Mesendoderm (in vitro differentiated cells): ENCODE data around the gene FAF1.

Experiments used
- DNase-seq: peaks from one replicate; pipeline ENCODE4 v3.0.0; 2013
- H2AK5ac ChIP-seq: 2 replicates; pipeline ENCODE4 v1.6.1; 2013; ENCODE audit warnings: low read length, inconsistent platforms
- H2BK120ac ChIP-seq: 2 replicates; pipeline ENCODE4 v1.6.1; 2013; ENCODE audit warnings: low read depth, mild to moderate bottlenecking, low read length, moderate library complexity, mixed read lengths
- H2BK15ac ChIP-seq: replicated peaks from 2 replicates; pipeline ENCODE4 v1.6.1; 2013; ENCODE audit warnings: low read depth, mild to moderate bottlenecking, moderate library complexity
- H2BK5ac ChIP-seq: 2 replicates; pipeline ENCODE4 v1.6.1; 2013; ENCODE audit warnings: low read length, inconsistent platforms
- H3K18ac ChIP-seq: 2 replicates; pipeline ENCODE4 v1.6.1; 2013; ENCODE audit warnings: mild to moderate bottlenecking, low read length, mixed read lengths
- H3K23ac ChIP-seq: one replicate; pipeline ENCODE4 v1.6.1; 2013; ENCODE audit warnings: low read length
- H3K27ac ChIP-seq: 2 replicates; pipeline ENCODE4 v1.5.1; 2013; ENCODE audit warnings: low read depth, mild to moderate bottlenecking, inconsistent platforms, low read length, moderate library complexity
- H3K27me3 ChIP-seq: 2 replicates; pipeline ENCODE4 v1.6.1; 2013; ENCODE audit warnings: low read length, control low read depth, mild to moderate bottlenecking, inconsistent platforms; ENCODE audit not compliant: insufficient read depth, poor library complexity
- H3K36me3 ChIP-seq: 2 replicates; pipeline ENCODE4 v1.6.1; 2013; ENCODE audit warnings: low read length, inconsistent platforms; ENCODE audit not compliant: control insufficient read depth, insufficient read depth
- H3K4ac ChIP-seq: one replicate; pipeline ENCODE4 v1.6.1; 2013; ENCODE audit warnings: low read depth, mild to moderate bottlenecking, low read length, moderate library complexity
- H3K4me1 ChIP-seq: 2 replicates; pipeline ENCODE4 v1.6.1; 2013; ENCODE audit warnings: low read depth, low read length, inconsistent platforms; ENCODE audit not compliant: control insufficient read depth
- H3K4me2 ChIP-seq: 2 replicates; pipeline ENCODE4 v1.6.1; 2013; ENCODE audit warnings: low read length
- H3K4me3 ChIP-seq: 2 replicates; pipeline ENCODE4 v1.5.1; 2013; ENCODE audit warnings: mild to moderate bottlenecking, low read length
- H3K56ac ChIP-seq: one replicate; pipeline ENCODE4 v1.6.1; 2013; ENCODE audit warnings: low read length
- H3K79me1 ChIP-seq: 2 replicates; pipeline ENCODE4 v1.6.1; 2013; ENCODE audit warnings: low read length, inconsistent platforms
- H3K79me2 ChIP-seq: 2 replicates; pipeline ENCODE4 v1.6.1; 2013; ENCODE audit warnings: mild to moderate bottlenecking, low read length; ENCODE audit not compliant: control insufficient read depth, insufficient read depth
- H3K9ac ChIP-seq: 2 replicates; pipeline ENCODE4 v1.6.1; 2013; ENCODE audit warnings: low read length, inconsistent platforms
- H4K5ac ChIP-seq: one replicate; pipeline ENCODE4 v1.6.1; 2013; ENCODE audit warnings: low read length
- H4K8ac ChIP-seq: one replicate; pipeline ENCODE4 v1.6.1; 2013; ENCODE audit warnings: low read depth, mild to moderate bottlenecking, control low read depth, low read length, moderate library complexity
- WGBS: extraction: QIAGEN DNeasy Blood & Tissue Kit; methylation state at CpG from one replicate; pipeline ENCODE4 v1.1.7; 2013; ENCODE audit warnings: low lambda C conversion rate, missing lambda C conversion rate; ENCODE audit not compliant: insufficient coverage; ENCODE audit errors: extremely low coverage; 5-methylcytosine and 5-hydroxymethylcytosine counted together

Gene FAF1

GRCh38 chr1:50508040-50508586 lies 452.0 kb downstream of the FAF1 start:
- no peak overlapping the region for H2BK5ac ChIP-seq
- no peaks in the 10 kb centered on the region for H3K4me1 ChIP-seq
- H3K79me1 ChIP-seq: no peaks in the 10 kb centered on the region
- no peak overlapping the region for H4K5ac ChIP-seq
- no peak overlapping the region for H4K8ac ChIP-seq
- H3K4ac ChIP-seq: no peak overlapping the region
- H3K4me2 ChIP-seq: no peak overlapping the region
- no peak overlapping the region for H2BK15ac ChIP-seq
- no peaks in the 10 kb centered on the region for H3K27me3 ChIP-seq
- H3K4me3 ChIP-seq: no peak overlapping the region
- H3K79me2 ChIP-seq: no peaks in the 10 kb centered on the region
- no peak overlapping the region for H3K23ac ChIP-seq
- no peak for DNase-seq
- no peaks in the 10 kb centered on the region for H3K36me3 ChIP-seq
- H3K9ac ChIP-seq: no peak overlapping the region
- H3K27ac ChIP-seq: no peak overlapping the region
- H2AK5ac ChIP-seq: no peak overlapping the region
- no peak overlapping the region for H3K18ac ChIP-seq
- H2BK120ac ChIP-seq: no peak overlapping the region
- no peak overlapping the region for H3K56ac ChIP-seq

- no peak overlapping the region for H3K18ac ChIP-seq
- H3K9ac ChIP-seq: no peak overlapping the region
- no peak overlapping the region for H3K4me2 ChIP-seq
- no peak overlapping the region for H2BK120ac ChIP-seq
- H3K79me1 ChIP-seq: no peaks in the 10 kb centered on the region
- H3K36me3 ChIP-seq: no peaks in the 10 kb centered on the region
- no peaks in the 10 kb centered on the region for H3K4me1 ChIP-seq
- no peak overlapping the region for H2BK5ac ChIP-seq
- H3K23ac ChIP-seq: no peak overlapping the region
- H2BK15ac ChIP-seq: no peak overlapping the region
- H3K4me3 ChIP-seq: no peak overlapping the region
- no peak overlapping the region for H4K5ac ChIP-seq
- H3K79me2 ChIP-seq: no peaks in the 10 kb centered on the region
- H2AK5ac ChIP-seq: no peak overlapping the region
- H3K4ac ChIP-seq: no peak overlapping the region
- H3K27me3 ChIP-seq: no peaks in the 10 kb centered on the region
- no peak for DNase-seq
- H4K8ac ChIP-seq: no peak overlapping the region
- H3K56ac ChIP-seq: no peak overlapping the region
- H3K27ac ChIP-seq: no peak overlapping the region
Measured at GRCh38 chr1:50505427-50505826, 454.6 kb downstream of the FAF1 start.

DNA sequence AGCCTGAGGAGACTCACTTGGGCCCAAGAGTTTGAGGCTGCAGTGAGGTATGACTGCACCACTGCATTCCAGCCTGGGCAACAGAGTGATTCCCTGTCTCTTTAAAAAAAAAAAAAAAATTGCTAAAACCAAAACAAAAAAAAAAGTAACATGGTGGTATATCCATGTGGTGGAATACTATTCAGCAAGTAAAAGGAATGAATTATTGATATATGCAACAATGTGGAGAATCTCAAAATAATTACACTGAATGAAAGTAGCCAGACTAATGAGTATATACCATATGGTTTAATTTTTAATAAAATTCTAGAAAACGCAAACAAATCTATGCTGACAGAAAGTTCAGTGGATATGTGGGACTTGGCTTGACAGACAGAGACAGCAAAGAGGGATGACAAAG lies 456.6 kb downstream of the FAF1 start:
- H3K36me3 ChIP-seq: no peaks in the 10 kb centered on the region
- H4K8ac ChIP-seq: no peak overlapping the region
- H3K4me1 ChIP-seq: no peaks in the 10 kb centered on the region
- H3K27me3 ChIP-seq: no peaks in the 10 kb centered on the region
- H2BK5ac ChIP-seq: no peak overlapping the region
- no peak overlapping the region for H2AK5ac ChIP-seq
- H3K79me1 ChIP-seq: no peaks in the 10 kb centered on the region
- H3K4ac ChIP-seq: no peak overlapping the region
- no peaks in the 10 kb centered on the region for H3K79me2 ChIP-seq
- H2BK120ac ChIP-seq: no peak overlapping the region
- no CpG with 5 or more reads among the region's 1 CpG for WGBS
- no peak for DNase-seq
- H3K23ac ChIP-seq: no peak overlapping the region
- no peak overlapping the region for H3K27ac ChIP-seq
- no peak overlapping the region for H4K5ac ChIP-seq
- H3K56ac ChIP-seq: no peak overlapping the region
- H3K4me2 ChIP-seq: no peak overlapping the region
- H3K18ac ChIP-seq: no peak overlapping the region
- no peak overlapping the region for H2BK15ac ChIP-seq
- no peak overlapping the region for H3K9ac ChIP-seq
- no peak overlapping the region for H3K4me3 ChIP-seq

GRCh38 chr1:50502147-50502546 lies 457.9 kb downstream of the FAF1 start:
- no peak overlapping the region for H3K9ac ChIP-seq
- no peak overlapping the region for H2AK5ac ChIP-seq
- no peak overlapping the region for H3K56ac ChIP-seq
- no peak overlapping the region for H3K4me2 ChIP-seq
- no peak overlapping the region for H2BK120ac ChIP-seq
- no peak for DNase-seq
- no peak overlapping the region for H3K23ac ChIP-seq
- no peak overlapping the region for H4K8ac ChIP-seq
- no peaks in the 10 kb centered on the region for H3K79me2 ChIP-seq
- no peak overlapping the region for H4K5ac ChIP-seq
- WGBS: no CpG with 5 or more reads among the region's 2 CpGs
- H3K79me1 ChIP-seq: no peaks in the 10 kb centered on the region
- H3K4me1 ChIP-seq: no peaks in the 10 kb centered on the region
- H3K4me3 ChIP-seq: no peak overlapping the region
- no peaks in the 10 kb centered on the region for H3K36me3 ChIP-seq
- H2BK5ac ChIP-seq: no peak overlapping the region
- no peak overlapping the region for H3K27ac ChIP-seq
- H3K27me3 ChIP-seq: no peaks in the 10 kb centered on the region
- H3K4ac ChIP-seq: no peak overlapping the region
- H2BK15ac ChIP-seq: no peak overlapping the region
- no peak overlapping the region for H3K18ac ChIP-seq

DNA sequence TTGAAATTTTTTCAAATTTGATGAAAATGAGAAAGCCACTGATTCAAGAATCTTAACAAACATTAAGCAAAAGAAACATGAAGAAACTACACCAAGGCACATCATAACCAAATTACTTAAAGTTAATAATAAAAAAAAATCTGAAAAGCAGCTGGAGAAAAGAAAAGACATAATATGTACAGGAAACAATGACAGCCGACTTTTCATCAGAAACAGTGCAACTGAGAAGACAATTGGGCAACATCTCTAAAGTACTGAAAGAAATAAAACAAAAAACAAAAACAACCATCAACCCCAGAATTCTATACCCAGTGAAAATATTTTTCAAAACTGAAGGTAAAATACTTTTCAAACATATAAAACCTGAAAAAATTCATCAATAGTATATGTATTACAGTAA lies 463.1 kb downstream of the FAF1 start:
- Histone ChIP-seq H3K36me3 (no peaks in the 10 kb centered on the region), H2BK120ac (no peak overlapping the region)
- no peak for DNase-seq

DNA sequence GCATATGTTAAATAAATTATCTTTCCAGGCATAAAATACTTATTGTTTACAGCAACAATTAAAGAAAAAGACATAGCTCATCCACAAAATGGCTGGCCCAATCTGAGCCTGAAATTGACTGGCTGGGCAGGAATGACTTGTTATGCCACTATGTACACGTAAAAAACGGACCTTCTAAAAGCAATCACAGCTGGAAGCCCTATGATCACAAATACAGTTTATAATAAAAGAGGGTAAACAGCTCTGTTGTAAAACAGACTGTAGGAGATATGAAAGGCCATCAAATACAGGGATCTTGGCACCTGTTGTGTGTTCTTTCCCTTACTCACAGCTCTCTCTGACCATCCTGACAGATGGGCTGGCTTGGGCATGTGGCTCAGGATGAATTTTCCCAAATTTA lies 466.4 kb downstream of the FAF1 start:
- Histone ChIP-seq H3K36me3 (no peaks in the 10 kb centered on the region), H3K79me1 (no peaks in the 10 kb centered on the region), H2BK15ac (no peak overlapping the region), H3K4me3 (no peak overlapping the region), H3K4me1 (no peaks in the 10 kb centered on the region), H3K4me2 (no peak overlapping the region), H2AK5ac (no peak overlapping the region), H3K23ac (no peak overlapping the region), H3K4ac (no peak overlapping the region), H3K56ac (no peak overlapping the region), H3K79me2 (no peaks in the 10 kb centered on the region), H4K5ac (no peak overlapping the region), H3K18ac (no peak overlapping the region), H2BK5ac (no peak overlapping the region), H3K9ac (no peak overlapping the region), H2BK120ac (no peak overlapping the region), H3K27me3 (no peaks in the 10 kb centered on the region), H3K27ac (no peak overlapping the region), H4K8ac (no peak overlapping the region)
- DNase-seq: no peak
- WGBS: no CpG with 5 or more reads among the region's 2 CpGs

More for the DNA sequence above, 463.1 kb downstream of the FAF1 start:
- Histone ChIP-seq H3K56ac (no peak overlapping the region), H3K23ac (no peak overlapping the region), H3K18ac (no peak overlapping the region), H3K4ac (no peak overlapping the region), H2AK5ac (no peak overlapping the region), H3K9ac (no peak overlapping the region), H3K27ac (no peak overlapping the region), H3K79me1 (no peaks in the 10 kb centered on the region), H3K4me2 (no peak overlapping the region), H3K4me3 (no peak overlapping the region), H2BK5ac (no peak overlapping the region), H4K8ac (no peak overlapping the region), H2BK15ac (no peak overlapping the region), H3K79me2 (no peaks in the 10 kb centered on the region), H4K5ac (no peak overlapping the region), H3K4me1 (no peaks in the 10 kb centered on the region), H3K27me3 (no peaks in the 10 kb centered on the region)
- no CpG with 5 or more reads among the region's 1 CpG for WGBS
